GM13976 (cell line): ENCODE results near the gene EXTL1.

ENCODE experiments used
- DNase-seq: peaks from one replicate; pipeline ENCODE4 v3.0.0; 2012; ENCODE audit warnings: low spot score
- CTCF ChIP-seq: IDR thresholded peaks from 2 replicates; pipeline ENCODE4 v1.5.1; 2012; ENCODE audit warnings: borderline replicate concordance, mild to moderate bottlenecking; ENCODE audit not compliant: insufficient read depth; ENCODE audit errors: extremely low read depth, missing control alignments, control extremely low read depth
- in situ Hi-C: fragments of 300-500 bp; cut with MboI; formaldehyde crosslinking; loops from one replicate; pipeline ENCODE4 v1.12.0; 2022; ENCODE audit warnings: low sequenced_read_pairs, mixed read lengths, inconsistent platforms; ENCODE audit not compliant: unreplicated experiment

EXTL1 gene

GRCh38 chr1:26029054-26029863, 7.7 kb downstream of the EXTL1 start:
- no peak for TF ChIP-seq CTCF
- in situ Hi-C loops: no loop called here
- no peak for DNase-seq

- no peak for TF ChIP-seq CTCF
- in situ Hi-C loops: no loop called here
- no peak for DNase-seq
These were observed 8.4 kb downstream of the EXTL1 start for GRCh38 chr1:26029864-26030481.

GRCh38 chr1:26031196-26031595, 9.6 kb downstream of the EXTL1 start:
- in situ Hi-C loops: no loop called here
- no peak for DNase-seq
- TF ChIP-seq CTCF: no peak

GRCh38 chr1:26031611-26032220, 10.1 kb downstream of the EXTL1 start:
- TF ChIP-seq CTCF: no peak
- in situ Hi-C loops: no loop called here
- DNase-seq: no peak

- DNase-seq: no peak
- in situ Hi-C loops: no loop called here
- TF ChIP-seq CTCF: no peak
These were observed 11.2 kb downstream of the EXTL1 start for GRCh38 chr1:26032656-26033357.

GRCh38 chr1:26034504-26035202, 13.1 kb downstream of the EXTL1 start:
- in situ Hi-C loops: no loop called here
- no peak for DNase-seq
- TF ChIP-seq CTCF: no peak
